ENCODE data around the gene NHERF2.

DNA sequence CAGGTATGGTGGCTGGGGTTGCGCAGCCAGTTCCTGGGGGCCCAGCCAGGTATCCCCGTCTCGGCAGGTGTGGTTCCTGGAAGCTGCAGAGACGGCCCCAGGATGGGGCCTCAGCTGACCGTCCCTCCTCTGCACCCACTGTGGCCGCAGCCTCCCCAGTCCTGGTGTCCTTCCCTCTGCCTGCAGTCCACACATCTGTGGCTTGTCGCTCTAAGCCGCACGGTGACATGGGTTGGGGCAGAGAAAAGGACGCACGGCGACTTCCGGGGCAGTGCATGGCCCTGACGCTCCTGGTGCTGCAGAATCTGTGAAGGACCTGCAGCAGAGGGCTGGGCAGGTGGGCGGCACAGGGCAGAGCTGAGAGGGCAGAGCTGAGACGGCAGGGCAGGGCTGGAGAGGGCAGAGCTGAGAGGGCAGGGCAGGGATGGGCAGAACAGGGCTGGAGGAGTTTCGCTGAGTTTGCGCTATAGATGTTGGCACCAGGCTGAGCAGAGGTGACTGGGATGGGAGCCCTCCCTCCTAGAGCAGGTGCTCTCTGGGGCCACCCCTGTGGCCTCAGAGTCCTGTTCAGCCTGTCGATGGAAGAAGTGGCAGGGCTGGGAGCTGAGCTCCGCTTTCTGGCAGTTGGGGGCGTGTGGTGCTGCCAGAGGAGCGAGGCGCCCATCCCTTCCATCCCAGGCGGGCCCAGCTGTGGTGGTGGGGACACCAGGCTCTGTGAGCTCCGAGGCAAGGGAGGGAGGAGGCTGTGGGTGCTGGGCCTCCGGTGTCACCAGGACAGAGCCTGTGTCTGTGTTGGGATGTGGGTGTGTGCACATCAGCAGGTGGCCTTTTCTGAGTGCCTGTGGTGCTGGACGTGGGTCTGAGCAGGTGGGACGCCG, 44.1 kb downstream of the NHERF2 start:
- TF ChIP-seq GATA1 (IDR thresholded peaks at IDR 0.05; ENCODE audit: low read depth, low read length) (no peak), POLR2A (IDR thresholded peaks at IDR 0.05; ENCODE audit: low read length) (no peak)
